ENCODE measurements around the gene GLI1.

The GLI1 gene

GRCh38 chr12:57451233-57451778, 8.3 kb upstream of the GLI1 start:
- no peaks in the 10 kb centered on the region for H3K36me3 ChIP-seq (ENCODE audit: insufficient read depth, low read length)

DNA sequence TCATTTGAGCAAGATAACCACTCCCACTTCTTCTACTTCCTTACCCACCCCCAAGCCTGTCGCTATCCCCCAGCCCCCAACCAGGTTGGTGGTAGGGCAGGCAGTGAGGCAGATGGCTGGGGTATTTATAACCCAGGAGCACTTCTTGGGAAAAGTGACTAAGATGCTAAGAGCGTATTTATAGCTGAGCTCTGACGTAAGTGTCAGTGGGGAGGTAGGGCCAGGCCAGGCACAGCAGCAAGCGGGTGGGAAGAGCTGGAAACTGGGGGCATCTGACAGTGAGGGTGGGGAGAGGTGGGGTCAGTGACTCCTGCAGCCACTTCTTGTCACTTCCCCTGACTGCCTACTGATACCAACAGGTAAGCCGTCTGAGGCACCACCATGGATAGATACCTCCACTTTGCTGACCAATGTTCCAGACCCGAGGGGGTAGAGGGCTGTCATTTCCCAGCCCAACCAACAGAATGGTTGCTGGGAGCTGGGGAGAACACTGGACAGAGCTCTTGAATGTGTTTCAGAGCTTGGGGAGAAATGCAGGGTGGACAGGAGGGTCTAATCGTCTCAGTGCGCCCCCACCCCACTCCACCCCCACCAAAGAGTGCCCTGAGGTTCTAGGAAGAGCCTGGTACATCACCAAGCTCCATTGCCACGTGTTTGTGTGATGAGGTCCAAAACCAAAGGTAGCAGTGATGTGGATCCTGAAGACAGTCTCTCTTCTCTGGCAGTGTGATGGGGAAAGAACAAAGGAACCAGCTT, 7.2 kb upstream of the GLI1 start:
- no peaks in the 10 kb centered on the region for H3K36me3 ChIP-seq (ENCODE audit: insufficient read depth, low read length)
- peaks cover 23% of the 10 kb centered on the region for H3K4me1 ChIP-seq (ENCODE audit: insufficient read depth, low read length)
- H3K9ac ChIP-seq (ENCODE audit: low read depth, low read length) = no peak overlapping the region
- H3K9me3 ChIP-seq (ENCODE audit: control insufficient read depth, insufficient read depth, low read length) = no peaks in the 10 kb centered on the region

More at GRCh38 chr12:57451233-57451778, 8.3 kb upstream of the GLI1 start:
- peaks cover 23% of the 10 kb centered on the region for H3K4me1 ChIP-seq (ENCODE audit: insufficient read depth, low read length)
- H3K9me3 ChIP-seq (ENCODE audit: control insufficient read depth, insufficient read depth, low read length) = no peaks in the 10 kb centered on the region
- H3K9ac ChIP-seq (ENCODE audit: low read depth, low read length) = no peak overlapping the region

DNA sequence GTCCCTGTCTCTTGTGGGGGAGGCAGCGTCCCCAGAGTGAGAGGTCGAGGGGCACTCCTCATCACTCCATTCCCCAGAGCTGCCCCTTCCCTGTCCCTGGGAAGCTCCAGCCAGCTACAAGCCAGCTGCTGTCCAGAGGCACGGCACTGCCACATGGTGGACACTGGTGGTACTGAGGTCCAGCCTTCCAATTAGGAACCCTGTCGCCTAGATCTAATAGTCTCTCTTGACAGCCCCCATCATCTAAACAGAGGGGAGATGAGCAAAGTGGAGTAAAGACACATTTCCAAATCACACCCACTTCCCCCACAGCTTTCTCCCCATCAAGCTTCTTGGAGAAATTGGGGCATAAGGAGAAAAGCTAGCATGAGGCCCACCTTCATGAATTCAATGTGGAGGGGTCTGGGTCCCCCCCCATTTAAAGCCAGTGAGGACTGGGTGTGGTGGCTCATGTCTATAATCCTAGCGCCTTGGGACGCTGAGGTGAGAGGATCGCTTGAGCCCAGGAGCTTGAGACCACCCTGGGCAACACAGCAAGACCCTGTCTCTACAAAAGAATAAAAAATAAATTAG, 6.6 kb upstream of the GLI1 start:
- Histone ChIP-seq H3K9ac (ENCODE audit: low read depth, low read length) (no peak overlapping the region), H3K4me1 (ENCODE audit: insufficient read depth, low read length) (peaks cover 23% of the 10 kb centered on the region), H3K9me3 (ENCODE audit: control insufficient read depth, insufficient read depth, low read length) (no peaks in the 10 kb centered on the region), H3K36me3 (ENCODE audit: insufficient read depth, low read length) (no peaks in the 10 kb centered on the region)

GRCh38 chr12:57454213-57454565, 5.4 kb upstream of the GLI1 start:
- Histone ChIP-seq H3K9me3 (ENCODE audit: control insufficient read depth, insufficient read depth, low read length) (no peaks in the 10 kb centered on the region), H3K36me3 (ENCODE audit: insufficient read depth, low read length) (no peaks in the 10 kb centered on the region), H3K4me1 (ENCODE audit: insufficient read depth, low read length) (peaks cover 23% of the 10 kb centered on the region), H3K9ac (ENCODE audit: low read depth, low read length) (peak overlapping the region; percentile 44; the same call in 1 of the 2 replicates)

GRCh38 chr12:57454566-57455373, 4.8 kb upstream of the GLI1 start, which contains the start of gene INHBE:
INHBE (plus strand) TSS chr12:57455307; CDS start chr12:57455537, 230 bp downstream.
- H3K4me1 ChIP-seq (ENCODE audit: insufficient read depth, low read length) = peaks cover 23% of the 10 kb centered on the region
- no peaks in the 10 kb centered on the region for H3K9me3 ChIP-seq (ENCODE audit: control insufficient read depth, insufficient read depth, low read length)
- H3K36me3 ChIP-seq (ENCODE audit: insufficient read depth, low read length) = no peaks in the 10 kb centered on the region
- H3K9ac ChIP-seq (ENCODE audit: low read depth, low read length) = peak within 1 kb of the TSS; percentile 56

DNA sequence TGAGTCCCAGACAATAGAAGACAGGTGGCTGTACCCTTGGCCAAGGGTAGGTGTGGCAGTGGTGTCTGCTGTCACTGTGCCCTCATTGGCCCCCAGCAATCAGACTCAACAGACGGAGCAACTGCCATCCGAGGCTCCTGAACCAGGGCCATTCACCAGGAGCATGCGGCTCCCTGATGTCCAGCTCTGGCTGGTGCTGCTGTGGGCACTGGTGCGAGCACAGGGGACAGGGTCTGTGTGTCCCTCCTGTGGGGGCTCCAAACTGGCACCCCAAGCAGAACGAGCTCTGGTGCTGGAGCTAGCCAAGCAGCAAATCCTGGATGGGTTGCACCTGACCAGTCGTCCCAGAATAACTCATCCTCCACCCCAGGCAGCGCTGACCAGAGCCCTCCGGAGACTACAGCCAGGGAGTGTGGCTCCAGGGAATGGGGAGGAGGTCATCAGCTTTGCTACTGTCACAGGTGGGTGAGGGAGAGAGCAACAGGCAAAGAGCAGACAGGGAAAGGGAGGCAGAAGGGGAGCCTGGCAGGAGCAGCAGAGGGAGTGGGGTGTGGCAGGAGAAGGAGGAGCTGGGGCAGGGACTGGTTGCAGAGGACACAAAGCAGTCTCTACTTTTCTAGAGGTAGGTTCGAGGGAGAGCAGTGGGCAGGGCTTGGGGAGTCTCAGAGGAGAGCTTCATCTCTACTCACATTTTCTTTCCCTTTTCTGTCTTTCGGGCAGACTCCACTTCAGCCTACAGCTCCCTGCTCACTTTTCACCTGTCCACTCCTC, 4.0 kb upstream of the GLI1 start:
- H3K9ac ChIP-seq (ENCODE audit: low read depth, low read length) = peak overlapping the region; percentile 56
- no peaks in the 10 kb centered on the region for H3K36me3 ChIP-seq (ENCODE audit: insufficient read depth, low read length)
- no peaks in the 10 kb centered on the region for H3K9me3 ChIP-seq (ENCODE audit: control insufficient read depth, insufficient read depth, low read length)
- peaks cover 23% of the 10 kb centered on the region for H3K4me1 ChIP-seq (ENCODE audit: insufficient read depth, low read length)

- Histone ChIP-seq H3K9me3 (ENCODE audit: control insufficient read depth, insufficient read depth, low read length) (no peaks in the 10 kb centered on the region), H3K36me3 (ENCODE audit: insufficient read depth, low read length) (no peaks in the 10 kb centered on the region), H3K9ac (ENCODE audit: low read depth, low read length) (peak overlapping the region; percentile 56)
Observed at GRCh38 chr12:57456145-57456700, 3.4 kb upstream of the GLI1 start.

DNA sequence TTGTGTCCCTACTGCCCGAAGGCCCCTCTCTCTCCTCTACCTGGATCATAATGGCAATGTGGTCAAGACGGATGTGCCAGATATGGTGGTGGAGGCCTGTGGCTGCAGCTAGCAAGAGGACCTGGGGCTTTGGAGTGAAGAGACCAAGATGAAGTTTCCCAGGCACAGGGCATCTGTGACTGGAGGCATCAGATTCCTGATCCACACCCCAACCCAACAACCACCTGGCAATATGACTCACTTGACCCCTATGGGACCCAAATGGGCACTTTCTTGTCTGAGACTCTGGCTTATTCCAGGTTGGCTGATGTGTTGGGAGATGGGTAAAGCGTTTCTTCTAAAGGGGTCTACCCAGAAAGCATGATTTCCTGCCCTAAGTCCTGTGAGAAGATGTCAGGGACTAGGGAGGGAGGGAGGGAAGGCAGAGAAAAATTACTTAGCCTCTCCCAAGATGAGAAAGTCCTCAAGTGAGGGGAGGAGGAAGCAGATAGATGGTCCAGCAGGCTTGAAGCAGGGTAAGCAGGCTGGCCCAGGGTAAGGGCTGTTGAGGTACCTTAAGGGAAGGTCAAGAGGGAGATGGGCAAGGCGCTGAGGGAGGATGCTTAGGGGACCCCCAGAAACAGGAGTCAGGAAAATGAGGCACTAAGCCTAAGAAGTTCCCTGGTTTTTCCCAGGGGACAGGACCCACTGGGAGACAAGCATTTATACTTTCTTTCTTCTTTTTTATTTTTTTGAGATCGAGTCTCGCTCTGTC, 2.7 kb upstream of the GLI1 start:
- Histone ChIP-seq H3K4me1 (ENCODE audit: insufficient read depth, low read length) (peaks cover 18% of the 10 kb centered on the region), H3K9ac (ENCODE audit: low read depth, low read length) (peak overlapping the region; percentile 9; the same call in 1 of the 2 replicates), H3K9me3 (ENCODE audit: control insufficient read depth, insufficient read depth, low read length) (no peaks in the 10 kb centered on the region), H3K36me3 (ENCODE audit: insufficient read depth, low read length) (no peaks in the 10 kb centered on the region)

More at GRCh38 chr12:57456145-57456700, 3.4 kb upstream of the GLI1 start:
- H3K4me1 ChIP-seq (ENCODE audit: insufficient read depth, low read length) = peaks cover 23% of the 10 kb centered on the region

DNA sequence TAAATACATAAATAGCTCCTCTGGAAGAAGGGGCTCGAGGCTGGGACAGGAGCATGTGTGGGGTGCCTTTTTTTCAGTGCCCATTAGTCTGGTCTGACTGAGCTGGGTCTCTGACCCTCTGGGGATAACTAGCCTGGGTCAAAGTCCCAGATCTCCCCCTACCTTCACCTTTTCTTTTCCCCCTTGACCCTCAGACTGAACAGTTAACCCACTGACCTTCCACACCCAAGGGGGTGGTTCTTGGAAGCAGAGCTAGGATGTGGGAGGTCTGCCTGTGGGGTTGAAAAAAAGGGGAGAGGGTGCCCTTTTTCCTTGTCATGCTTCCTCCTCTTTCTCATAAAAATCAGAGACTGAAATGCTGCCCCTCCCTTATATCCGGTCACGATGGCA, 925 bp upstream of the GLI1 start:
- peaks cover 12% of the 10 kb centered on the region; the same call in 1 of the 2 replicates for H3K4me1 ChIP-seq (ENCODE audit: insufficient read depth, low read length)
- peak overlapping the region; percentile 50 for H3K9ac ChIP-seq (ENCODE audit: low read depth, low read length)
- H3K36me3 ChIP-seq (ENCODE audit: insufficient read depth, low read length) = no peaks in the 10 kb centered on the region
- H3K9me3 ChIP-seq (ENCODE audit: control insufficient read depth, insufficient read depth, low read length) = no peaks in the 10 kb centered on the region

GRCh38 chr12:57459055-57459749, 383 bp upstream of the GLI1 start:
- H3K4me1 ChIP-seq (ENCODE audit: insufficient read depth, low read length) = peaks cover 9% of the 10 kb centered on the region; the same call in 1 of the 2 replicates

GRCh38 chr12:57460468-57460784, 841 bp downstream of the GLI1 start:
- H3K9ac ChIP-seq (ENCODE audit: low read depth, low read length) = peak overlapping the region; percentile 95; the same call in 1 of the 2 replicates
- H3K9me3 ChIP-seq (ENCODE audit: control insufficient read depth, insufficient read depth, low read length) = no peaks in the 10 kb centered on the region
- peaks cover 2% of the 10 kb centered on the region; the same call in 1 of the 2 replicates for H3K4me1 ChIP-seq (ENCODE audit: insufficient read depth, low read length)
- H3K36me3 ChIP-seq (ENCODE audit: insufficient read depth, low read length) = no peaks in the 10 kb centered on the region

More at GRCh38 chr12:57459055-57459749, 383 bp upstream of the GLI1 start:
- H3K9me3 ChIP-seq (ENCODE audit: control insufficient read depth, insufficient read depth, low read length) = no peaks in the 10 kb centered on the region
- no peaks in the 10 kb centered on the region for H3K36me3 ChIP-seq (ENCODE audit: insufficient read depth, low read length)
- peak overlapping the region; percentile 57 for H3K9ac ChIP-seq (ENCODE audit: low read depth, low read length)

GRCh38 chr12:57460841-57461275, 1.3 kb downstream of the GLI1 start:
- peak overlapping the region; percentile 95 for H3K9ac ChIP-seq (ENCODE audit: low read depth, low read length)
- no peaks in the 10 kb centered on the region for H3K36me3 ChIP-seq (ENCODE audit: insufficient read depth, low read length)
- H3K4me1 ChIP-seq (ENCODE audit: insufficient read depth, low read length) = peaks cover 2% of the 10 kb centered on the region; the same call in 1 of the 2 replicates
- no peaks in the 10 kb centered on the region for H3K9me3 ChIP-seq (ENCODE audit: control insufficient read depth, insufficient read depth, low read length)

All from ES-I3 (cell line).